Measurements from ENCODE around the gene FGF18.

Gene FGF18

GRCh38 chr5:171467107-171467506 is 47.7 kb downstream of the FGF18 start:
- TF ChIP-seq Cebpa-rat (IDR thresholded peaks at IDR 0.05) = no peak
- Histone ChIP-seq H3K4me2 (no peak overlapping the region), H3K36me3 (no peaks in the 10 kb centered on the region), H3K27me3 (no peaks in the 10 kb centered on the region), H4K20me1 (no peaks in the 10 kb centered on the region), H3K27ac (no peak overlapping the region), H3K4me3 (no peak overlapping the region), H3K9me3 (no peaks in the 10 kb centered on the region; the same call in 1 of the 2 replicates), H3K4me1 (no peaks in the 10 kb centered on the region), H3K9ac (no peak overlapping the region)

GRCh38 chr5:171469326-171469725 is 49.9 kb downstream of the FGF18 start:
- no peak overlapping the region for H3K4me3 ChIP-seq
- H3K36me3 ChIP-seq = no peaks in the 10 kb centered on the region
- H3K27me3 ChIP-seq = no peaks in the 10 kb centered on the region
- H3K9ac ChIP-seq = no peak overlapping the region
- no peaks in the 10 kb centered on the region; the same call in 1 of the 2 replicates for H3K9me3 ChIP-seq
- H3K27ac ChIP-seq = no peak overlapping the region
- H4K20me1 ChIP-seq = no peaks in the 10 kb centered on the region
- no peaks in the 10 kb centered on the region for H3K4me1 ChIP-seq
- no peak overlapping the region for H3K4me2 ChIP-seq
- no peak for TF ChIP-seq Cebpa-rat (IDR thresholded peaks at IDR 0.05)

- Histone ChIP-seq H3K4me1 (no peaks in the 10 kb centered on the region), H3K27me3 (no peaks in the 10 kb centered on the region), H3K27ac (no peak overlapping the region), H3K4me2 (no peak overlapping the region), H3K36me3 (no peaks in the 10 kb centered on the region), H4K20me1 (no peaks in the 10 kb centered on the region), H3K4me3 (no peak overlapping the region), H3K9me3 (no peaks in the 10 kb centered on the region; the same call in 1 of the 2 replicates), H3K9ac (no peak overlapping the region)
- TF ChIP-seq Cebpa-rat (IDR thresholded peaks at IDR 0.05) = no peak
These were observed 51.0 kb downstream of the FGF18 start for GRCh38 chr5:171470420-171470819.

GRCh38 chr5:171474230-171474813 is 54.9 kb downstream of the FGF18 start:
- Histone ChIP-seq H3K9me3 (no peaks in the 10 kb centered on the region; the same call in 1 of the 2 replicates), H3K4me3 (no peak overlapping the region)

GRCh38 chr5:171475596-171475995 is 56.1 kb downstream of the FGF18 start:
- Histone ChIP-seq H3K27me3 (no peaks in the 10 kb centered on the region), H3K4me2 (no peak overlapping the region), H3K4me3 (no peak overlapping the region), H3K36me3 (no peaks in the 10 kb centered on the region), H3K9me3 (no peaks in the 10 kb centered on the region; the same call in 1 of the 2 replicates), H3K27ac (no peak overlapping the region), H4K20me1 (no peaks in the 10 kb centered on the region), H3K4me1 (peaks cover 20% of the 10 kb centered on the region), H3K9ac (no peak overlapping the region)
- no peak for TF ChIP-seq Cebpa-rat (IDR thresholded peaks at IDR 0.05)

More at GRCh38 chr5:171474230-171474813, 54.9 kb downstream of the FGF18 start:
- Histone ChIP-seq H3K27me3 (no peaks in the 10 kb centered on the region), H3K9ac (no peak overlapping the region), H3K27ac (no peak overlapping the region), H3K36me3 (no peaks in the 10 kb centered on the region), H3K4me1 (peaks cover 7% of the 10 kb centered on the region), H4K20me1 (no peaks in the 10 kb centered on the region), H3K4me2 (no peak overlapping the region)
- TF ChIP-seq Cebpa-rat (IDR thresholded peaks at IDR 0.05) = no peak

- TF ChIP-seq Cebpa-rat (IDR thresholded peaks at IDR 0.05) = no peak
- Histone ChIP-seq H3K9ac (no peak overlapping the region), H3K27ac (no peak overlapping the region), H3K27me3 (no peaks in the 10 kb centered on the region), H3K4me1 (peaks cover 20% of the 10 kb centered on the region), H3K4me3 (no peak overlapping the region), H3K4me2 (no peak overlapping the region), H3K36me3 (no peaks in the 10 kb centered on the region), H4K20me1 (no peaks in the 10 kb centered on the region), H3K9me3 (no peaks in the 10 kb centered on the region)
These were observed 57.3 kb downstream of the FGF18 start for GRCh38 chr5:171476701-171477100.

- TF ChIP-seq Cebpa-rat (IDR thresholded peaks at IDR 0.05) = no peak
- no peak overlapping the region for H3K27ac ChIP-seq
- H3K36me3 ChIP-seq = no peaks in the 10 kb centered on the region
- no peaks in the 10 kb centered on the region for H4K20me1 ChIP-seq
- no peak overlapping the region for H3K9ac ChIP-seq
- H3K4me3 ChIP-seq = no peak overlapping the region
- no peak overlapping the region for H3K4me2 ChIP-seq
- no peaks in the 10 kb centered on the region for H3K27me3 ChIP-seq
- no peaks in the 10 kb centered on the region for H3K9me3 ChIP-seq
- H3K4me1 ChIP-seq = peaks cover 20% of the 10 kb centered on the region
These were observed 57.7 kb downstream of the FGF18 start for GRCh38 chr5:171477101-171477500.

GRCh38 chr5:171477666-171478065 is 58.2 kb downstream of the FGF18 start:
- H3K4me3 ChIP-seq = no peak overlapping the region
- peaks cover 20% of the 10 kb centered on the region for H3K4me1 ChIP-seq
- no peaks in the 10 kb centered on the region for H4K20me1 ChIP-seq
- no peak overlapping the region for H3K9ac ChIP-seq
- H3K36me3 ChIP-seq = no peaks in the 10 kb centered on the region
- H3K27me3 ChIP-seq = no peaks in the 10 kb centered on the region
- H3K4me2 ChIP-seq = no peak overlapping the region
- H3K27ac ChIP-seq = no peak overlapping the region
- no peaks in the 10 kb centered on the region for H3K9me3 ChIP-seq
- no peak for TF ChIP-seq Cebpa-rat (IDR thresholded peaks at IDR 0.05)

- Histone ChIP-seq H3K27me3 (no peaks in the 10 kb centered on the region), H3K4me2 (peak overlapping the region; percentile 86), H4K20me1 (no peaks in the 10 kb centered on the region; the same call in 1 of the 2 replicates), H3K36me3 (no peaks in the 10 kb centered on the region), H3K9ac (peak overlapping the region; percentile 21; the same call in 1 of the 2 replicates), H3K4me1 (peaks cover 20% of the 10 kb centered on the region), H3K9me3 (no peaks in the 10 kb centered on the region), H3K4me3 (no peak overlapping the region), H3K27ac (peak overlapping the region; percentile 41; the same call in 1 of the 2 replicates)
- TF ChIP-seq Cebpa-rat (IDR thresholded peaks at IDR 0.05) = no peak
These were observed 59.7 kb downstream of the FGF18 start for GRCh38 chr5:171478946-171479775.

- Histone ChIP-seq H4K20me1 (no peaks in the 10 kb centered on the region; the same call in 1 of the 2 replicates), H3K36me3 (no peaks in the 10 kb centered on the region), H3K9ac (peak overlapping the region; percentile 21; the same call in 1 of the 2 replicates), H3K27ac (peak overlapping the region; percentile 41; the same call in 1 of the 2 replicates), H3K4me2 (peak overlapping the region; percentile 86), H3K4me3 (no peak overlapping the region), H3K9me3 (no peaks in the 10 kb centered on the region), H3K27me3 (no peaks in the 10 kb centered on the region), H3K4me1 (peaks cover 20% of the 10 kb centered on the region)
- no peak for TF ChIP-seq Cebpa-rat (IDR thresholded peaks at IDR 0.05)
These were observed 60.3 kb downstream of the FGF18 start for GRCh38 chr5:171479776-171480125.
